ENCODE data around the gene LIMS2.

The LIMS2 gene

GRCh38 chr2:127607399-127607908 is 67.9 kb downstream of the LIMS2 start:
- H3K9me3 ChIP-seq (ENCODE audit: control insufficient read depth in 1 of 2, low read length in 2 of 2), result peaks cover 0 to 16% of the 10 kb centered on the region in 2 donors
- H3K4me3 ChIP-seq (ENCODE audit: low read depth in 1 of 2, low read length in 2 of 2), result no peak overlapping the region
- no peaks in the 10 kb centered on the region for H3K27me3 ChIP-seq (ENCODE audit: low read depth, low read length)
- peaks cover 0 to 2% of the 10 kb centered on the region in 2 donors for H3K36me3 ChIP-seq (ENCODE audit: control insufficient read depth in 1 of 2, insufficient read depth in 2 of 2, low read length in 2 of 2)
- H3K4me1 ChIP-seq (ENCODE audit: control insufficient read depth in 1 of 2, insufficient read depth in 2 of 2, low read length in 2 of 2), result no peaks in the 10 kb centered on the region
- H3K27ac ChIP-seq (ENCODE audit: low read length), result no peak overlapping the region

- H3K4me3 ChIP-seq (ENCODE audit: low read depth in 1 of 2, low read length in 2 of 2), result no peak overlapping the region
- H3K4me1 ChIP-seq (ENCODE audit: control insufficient read depth in 1 of 2, insufficient read depth in 2 of 2, low read length in 2 of 2), result no peaks in the 10 kb centered on the region
- peaks cover 0 to 10% of the 10 kb centered on the region in 2 donors for H3K9me3 ChIP-seq (ENCODE audit: control insufficient read depth in 1 of 2, low read length in 2 of 2)
- H3K27me3 ChIP-seq (ENCODE audit: low read depth, low read length), result no peaks in the 10 kb centered on the region
- H3K27ac ChIP-seq (ENCODE audit: low read length), result no peak overlapping the region
- H3K36me3 ChIP-seq (ENCODE audit: control insufficient read depth in 1 of 2, insufficient read depth in 2 of 2, low read length in 2 of 2), result no peaks in the 10 kb centered on the region
Measured at GRCh38 chr2:127606625-127607398, 68.5 kb downstream of the LIMS2 start.

GRCh38 chr2:127605691-127606263 is 69.6 kb downstream of the LIMS2 start:
- no peaks in the 10 kb centered on the region for H3K36me3 ChIP-seq (ENCODE audit: control insufficient read depth in 1 of 2, insufficient read depth in 2 of 2, low read length in 2 of 2)
- no peak overlapping the region for H3K27ac ChIP-seq (ENCODE audit: low read length)
- peaks cover 0 to 1% of the 10 kb centered on the region in 2 donors for H3K9me3 ChIP-seq (ENCODE audit: control insufficient read depth in 1 of 2, low read length in 2 of 2)
- no peaks in the 10 kb centered on the region for H3K27me3 ChIP-seq (ENCODE audit: low read depth, low read length)
- no peak overlapping the region for H3K4me3 ChIP-seq (ENCODE audit: low read depth in 1 of 2, low read length in 2 of 2)
- H3K4me1 ChIP-seq (ENCODE audit: control insufficient read depth in 1 of 2, insufficient read depth in 2 of 2, low read length in 2 of 2), result no peaks in the 10 kb centered on the region

- Histone ChIP-seq H3K9me3 (ENCODE audit: control insufficient read depth in 1 of 2, low read length in 2 of 2) (no peaks in the 10 kb centered on the region), H3K36me3 (ENCODE audit: control insufficient read depth in 1 of 2, insufficient read depth in 2 of 2, low read length in 2 of 2) (no peaks in the 10 kb centered on the region), H3K4me1 (ENCODE audit: control insufficient read depth in 1 of 2, insufficient read depth in 2 of 2, low read length in 2 of 2) (no peaks in the 10 kb centered on the region), H3K27me3 (ENCODE audit: low read depth, low read length) (no peaks in the 10 kb centered on the region), H3K4me3 (ENCODE audit: low read depth in 1 of 2, low read length in 2 of 2) (no peak overlapping the region), H3K27ac (ENCODE audit: low read length) (no peak overlapping the region)
Measured at GRCh38 chr2:127604986-127605385, 70.3 kb downstream of the LIMS2 start.

GRCh38 chr2:127599211-127599610 is 76.1 kb downstream of the LIMS2 start:
- Histone ChIP-seq H3K27ac (ENCODE audit: low read length) (no peak overlapping the region), H3K4me3 (ENCODE audit: low read depth in 1 of 2, low read length in 2 of 2) (no peak overlapping the region), H3K9me3 (ENCODE audit: control insufficient read depth in 1 of 2, low read length in 2 of 2) (no peaks in the 10 kb centered on the region), H3K36me3 (ENCODE audit: control insufficient read depth in 1 of 2, insufficient read depth in 2 of 2, low read length in 2 of 2) (no peaks in the 10 kb centered on the region), H3K4me1 (ENCODE audit: control insufficient read depth in 1 of 2, insufficient read depth in 2 of 2, low read length in 2 of 2) (no peaks in the 10 kb centered on the region), H3K27me3 (ENCODE audit: low read depth, low read length) (no peaks in the 10 kb centered on the region)

- Histone ChIP-seq H3K9me3 (ENCODE audit: control insufficient read depth in 1 of 2, low read length in 2 of 2) (no peaks in the 10 kb centered on the region), H3K27me3 (ENCODE audit: low read depth, low read length) (no peaks in the 10 kb centered on the region)
Measured at GRCh38 chr2:127598711-127599110, 76.6 kb downstream of the LIMS2 start.

GRCh38 chr2:127597984-127598380 is 77.3 kb downstream of the LIMS2 start:
- Histone ChIP-seq H3K27ac (ENCODE audit: low read length) (no peak overlapping the region), H3K4me1 (ENCODE audit: control insufficient read depth in 1 of 2, insufficient read depth in 2 of 2, low read length in 2 of 2) (no peaks in the 10 kb centered on the region), H3K36me3 (ENCODE audit: control insufficient read depth in 1 of 2, insufficient read depth in 2 of 2, low read length in 2 of 2) (no peaks in the 10 kb centered on the region), H3K4me3 (ENCODE audit: low read depth in 1 of 2, low read length in 2 of 2) (no peak overlapping the region), H3K27me3 (ENCODE audit: low read depth, low read length) (no peaks in the 10 kb centered on the region), H3K9me3 (ENCODE audit: control insufficient read depth in 1 of 2, low read length in 2 of 2) (no peaks in the 10 kb centered on the region)

More at GRCh38 chr2:127598711-127599110, 76.6 kb downstream of the LIMS2 start:
- H3K27ac ChIP-seq (ENCODE audit: low read length), result no peak overlapping the region
- H3K4me1 ChIP-seq (ENCODE audit: control insufficient read depth in 1 of 2, insufficient read depth in 2 of 2, low read length in 2 of 2), result no peaks in the 10 kb centered on the region
- no peak overlapping the region for H3K4me3 ChIP-seq (ENCODE audit: low read depth in 1 of 2, low read length in 2 of 2)
- no peaks in the 10 kb centered on the region for H3K36me3 ChIP-seq (ENCODE audit: control insufficient read depth in 1 of 2, insufficient read depth in 2 of 2, low read length in 2 of 2)

GRCh38 chr2:127597046-127597983 is 78.0 kb downstream of the LIMS2 start:
- H3K27ac ChIP-seq (ENCODE audit: low read length), result no peak overlapping the region
- no peaks in the 10 kb centered on the region for H3K27me3 ChIP-seq (ENCODE audit: low read depth, low read length)
- H3K9me3 ChIP-seq (ENCODE audit: control insufficient read depth in 1 of 2, low read length in 2 of 2), result no peaks in the 10 kb centered on the region
- no peaks in the 10 kb centered on the region for H3K36me3 ChIP-seq (ENCODE audit: control insufficient read depth in 1 of 2, insufficient read depth in 2 of 2, low read length in 2 of 2)
- H3K4me1 ChIP-seq (ENCODE audit: control insufficient read depth in 1 of 2, insufficient read depth in 2 of 2, low read length in 2 of 2), result no peaks in the 10 kb centered on the region
- no peak overlapping the region for H3K4me3 ChIP-seq (ENCODE audit: low read depth in 1 of 2, low read length in 2 of 2)

- no peak overlapping the region for H3K4me3 ChIP-seq (ENCODE audit: low read depth in 1 of 2, low read length in 2 of 2)
- no peaks in the 10 kb centered on the region for H3K36me3 ChIP-seq (ENCODE audit: control insufficient read depth in 1 of 2, insufficient read depth in 2 of 2, low read length in 2 of 2)
- no peaks in the 10 kb centered on the region for H3K4me1 ChIP-seq (ENCODE audit: control insufficient read depth in 1 of 2, insufficient read depth in 2 of 2, low read length in 2 of 2)
- H3K27me3 ChIP-seq (ENCODE audit: low read depth, low read length), result no peaks in the 10 kb centered on the region
- H3K9me3 ChIP-seq (ENCODE audit: control insufficient read depth in 1 of 2, low read length in 2 of 2), result no peaks in the 10 kb centered on the region
- H3K27ac ChIP-seq (ENCODE audit: low read length), result no peak overlapping the region
Measured at GRCh38 chr2:127596311-127597045, 78.9 kb downstream of the LIMS2 start.

GRCh38 chr2:127594116-127594591 is 81.2 kb downstream of the LIMS2 start:
- no peaks in the 10 kb centered on the region for H3K9me3 ChIP-seq (ENCODE audit: control insufficient read depth in 1 of 2, low read length in 2 of 2)
- no peak overlapping the region for H3K4me3 ChIP-seq (ENCODE audit: low read depth in 1 of 2, low read length in 2 of 2)
- no peaks in the 10 kb centered on the region for H3K27me3 ChIP-seq (ENCODE audit: low read depth, low read length)
- H3K36me3 ChIP-seq (ENCODE audit: control insufficient read depth in 1 of 2, insufficient read depth in 2 of 2, low read length in 2 of 2), result no peaks in the 10 kb centered on the region
- H3K27ac ChIP-seq (ENCODE audit: low read length), result no peak overlapping the region
- peaks cover 0 to 2% of the 10 kb centered on the region in 2 donors for H3K4me1 ChIP-seq (ENCODE audit: control insufficient read depth in 1 of 2, insufficient read depth in 2 of 2, low read length in 2 of 2)

Data from muscle layer of duodenum (tissue), 2 donors.